AML-193 (cell line): ENCODE data around the gene PUDP.
"Not testable (repeated sequence)": the region's sequence is repeated elsewhere in the genome, so short reads cannot be mapped to it uniquely, and the experiment has no call there.

ENCODE experiments used
- DNase-seq, 2 experiments: peaks; one replicate each; lab custom pipeline; 2025; lab: John Stamatoyannopoulos, UW

Gene PUDP

DNA sequence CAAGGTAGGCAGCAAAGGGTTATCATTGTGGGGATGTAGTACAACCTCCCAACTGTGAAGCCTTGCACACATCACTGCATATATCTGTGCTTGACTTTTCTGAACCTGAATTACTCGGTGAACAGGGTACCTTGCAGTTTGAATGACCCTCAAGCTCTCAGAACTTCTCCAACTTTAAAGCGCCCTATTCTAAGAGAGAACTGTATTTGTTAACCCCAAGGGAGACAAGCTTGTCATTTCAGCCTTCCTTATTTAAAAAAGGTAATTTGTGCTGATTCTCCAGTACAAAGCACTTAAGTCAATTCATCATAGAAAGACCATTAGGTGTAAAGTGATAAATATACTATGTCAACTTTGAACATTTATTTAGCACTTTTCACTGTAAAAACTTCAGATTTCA, 122.5 kb downstream of the PUDP start:
- DNase-seq: no peak

DNA sequence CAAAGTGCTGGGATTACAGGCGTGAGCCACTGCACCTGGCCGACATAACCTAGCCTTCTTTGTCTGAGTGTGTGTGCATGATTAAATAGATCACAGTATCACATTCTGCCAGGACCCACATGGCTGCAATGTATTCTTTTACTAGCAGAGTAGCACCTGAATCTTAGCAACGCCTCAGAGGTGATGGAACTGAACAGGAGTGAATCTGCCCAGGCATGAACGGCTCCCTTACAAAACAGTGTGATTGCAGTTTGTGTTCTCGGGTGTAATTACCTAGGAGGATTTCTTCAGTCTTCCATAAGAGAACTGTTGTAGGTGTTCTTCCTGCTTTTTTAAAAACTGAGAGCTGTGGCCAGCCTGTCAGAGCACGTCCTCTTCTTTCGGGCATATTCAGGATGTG, 123.1 kb downstream of the PUDP start:
- DNase-seq: no peak

DNA sequence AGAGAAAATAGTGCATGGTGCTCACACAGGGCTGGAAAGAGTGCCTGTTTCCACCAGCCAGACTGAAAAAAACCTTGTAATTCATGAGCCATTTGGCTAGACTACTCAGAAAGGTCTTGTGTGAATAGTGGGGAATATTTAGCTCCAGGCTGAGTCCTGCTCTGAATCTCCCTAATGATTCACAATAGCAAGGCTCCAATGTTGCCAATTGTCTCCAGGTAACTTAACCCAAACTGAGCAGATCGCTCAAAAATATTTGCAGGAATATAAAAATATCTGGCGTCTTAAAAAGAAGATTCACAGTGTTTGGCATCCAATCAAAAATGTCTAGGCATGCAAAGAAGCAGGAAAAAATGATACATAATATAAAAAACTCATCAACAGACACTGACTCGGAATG, 125.0 kb downstream of the PUDP start:
- DNase-seq: not testable (repeated sequence)

GRCh38 chrX:7021991-7022390, 126.0 kb downstream of the PUDP start:
- no peak for DNase-seq

DNA sequence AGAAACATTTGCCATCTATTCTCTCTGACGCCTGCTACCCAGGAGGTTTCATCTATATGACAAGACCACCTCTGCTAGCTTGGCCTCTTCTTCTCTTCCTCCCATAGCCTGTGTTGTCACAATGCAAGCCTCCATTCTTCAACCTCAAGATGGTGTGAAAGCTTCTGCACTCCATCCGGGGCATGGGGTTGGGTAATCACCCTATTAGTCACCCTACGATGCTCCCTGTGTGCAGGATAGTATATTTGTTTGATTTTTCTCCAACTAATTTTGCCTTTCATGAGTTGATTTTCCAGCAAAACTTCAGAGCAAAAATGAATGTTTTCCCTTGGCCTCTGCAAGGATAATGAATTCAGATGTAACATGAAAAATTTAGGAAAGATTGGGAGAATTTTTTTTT, 128.4 kb downstream of the PUDP start:
- no peak for DNase-seq

- not testable (repeated sequence) for DNase-seq
These were observed 135.6 kb downstream of the PUDP start for GRCh38 chrX:7012262-7012834.

DNA sequence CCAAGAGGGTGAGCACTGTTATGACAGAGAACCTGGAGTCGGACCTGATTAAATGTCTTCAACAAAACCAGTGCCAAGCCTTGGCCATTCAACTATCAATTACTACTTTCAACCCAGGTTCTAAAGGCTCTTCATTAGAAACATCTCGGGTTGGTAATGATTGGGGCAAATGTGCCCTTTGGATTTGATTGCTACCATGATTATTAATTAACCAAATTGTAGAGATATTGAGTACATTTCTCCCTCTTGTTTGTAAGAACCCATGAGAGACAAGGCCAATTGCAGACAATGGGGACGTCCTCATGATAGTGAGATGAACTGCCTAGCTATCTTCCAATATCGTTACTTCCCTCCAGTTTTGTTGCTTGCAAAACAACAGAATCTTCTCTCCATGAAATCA, 137.1 kb downstream of the PUDP start:
- not testable (repeated sequence) for DNase-seq

- not testable (repeated sequence) for DNase-seq
These were observed 140.6 kb downstream of the PUDP start for GRCh38 chrX:7007328-7007727.
